Measurements from ENCODE around the gene DTNA. TPM values are rescaled to one million over a fixed set of nuclear protein-coding genes. Genes with fewer than 3 reads are reported as not detected.

Gene DTNA
- total RNA-seq, 1 experiment from 2014 or later, result 0.77 TPM

DNA sequence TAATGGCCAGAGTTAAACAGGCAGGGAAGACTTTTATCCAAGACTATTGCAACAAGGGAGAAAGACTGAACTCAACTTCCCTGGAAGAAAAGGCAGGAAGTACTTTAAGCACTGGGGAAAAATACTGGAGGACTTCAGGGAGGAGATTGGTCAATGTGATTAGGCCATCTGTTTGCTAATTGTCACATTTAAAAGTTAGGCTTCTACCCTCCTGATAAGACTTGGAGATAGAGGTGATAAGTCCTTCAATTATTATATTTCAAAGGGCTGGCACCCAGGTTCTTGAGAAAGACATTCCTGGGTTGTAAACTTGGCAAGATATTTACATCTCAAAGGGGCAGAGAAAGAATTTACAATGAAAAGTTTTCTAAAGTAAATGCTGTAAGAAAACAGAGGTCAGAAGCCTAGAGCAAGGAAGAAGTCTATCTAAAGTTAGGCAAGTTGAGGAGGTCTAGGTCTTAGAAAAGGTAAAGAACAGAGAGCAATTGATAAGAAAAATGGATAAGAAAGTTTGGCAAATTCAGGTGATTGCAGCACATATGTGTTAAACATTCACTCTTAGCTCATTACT, 48.4 kb downstream of the DTNA start:
- in situ Hi-C loops (cut with HindIII; ENCODE audit: low pct_unique_long_range_greater_than_20kb, low sequenced_read_pairs), result no loop called here
- ChIA-PET CTCF (no interaction called here), POLR2A (no interaction called here)
- DNase-seq (ENCODE audit: low read depth, low spot score) (no peak), ATAC-seq (no peak)
- H3K4me3 ChIP-seq (ENCODE audit: low read depth in 2 of 2, low read length in 2 of 2), result no peak overlapping the region
- H3K9me3 ChIP-seq (ENCODE audit: control insufficient read depth, insufficient read depth, low read depth, low read length), result no peaks in the 10 kb centered on the region
- no peaks in the 10 kb centered on the region for H3K4me1 ChIP-seq (ENCODE audit: control insufficient read depth, insufficient read depth, low read length)
- no peaks in the 10 kb centered on the region for H3K36me3 ChIP-seq (ENCODE audit: control insufficient read depth, insufficient read depth, low read length)
- no peak overlapping the region for H3K27ac ChIP-seq (ENCODE audit: low read length)
- TF ChIP-seq, protein P1, sequence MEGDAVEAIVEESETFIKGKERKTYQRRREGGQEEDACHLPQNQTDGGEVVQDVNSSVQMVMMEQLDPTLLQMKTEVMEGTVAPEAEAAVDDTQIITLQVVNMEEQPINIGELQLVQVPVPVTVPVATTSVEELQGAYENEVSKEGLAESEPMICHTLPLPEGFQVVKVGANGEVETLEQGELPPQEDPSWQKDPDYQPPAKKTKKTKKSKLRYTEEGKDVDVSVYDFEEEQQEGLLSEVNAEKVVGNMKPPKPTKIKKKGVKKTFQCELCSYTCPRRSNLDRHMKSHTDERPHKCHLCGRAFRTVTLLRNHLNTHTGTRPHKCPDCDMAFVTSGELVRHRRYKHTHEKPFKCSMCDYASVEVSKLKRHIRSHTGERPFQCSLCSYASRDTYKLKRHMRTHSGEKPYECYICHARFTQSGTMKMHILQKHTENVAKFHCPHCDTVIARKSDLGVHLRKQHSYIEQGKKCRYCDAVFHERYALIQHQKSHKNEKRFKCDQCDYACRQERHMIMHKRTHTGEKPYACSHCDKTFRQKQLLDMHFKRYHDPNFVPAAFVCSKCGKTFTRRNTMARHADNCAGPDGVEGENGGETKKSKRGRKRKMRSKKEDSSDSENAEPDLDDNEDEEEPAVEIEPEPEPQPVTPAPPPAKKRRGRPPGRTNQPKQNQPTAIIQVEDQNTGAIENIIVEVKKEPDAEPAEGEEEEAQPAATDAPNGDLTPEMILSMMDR (IDR thresholded peaks at IDR 0.05), result no peak
- TF ChIP-seq TCF7L2 (IDR thresholded peaks at IDR 0.05; ENCODE audit: low read depth, low read length) (no peak), POLR2AphosphoS5 (IDR thresholded peaks at IDR 0.05; ENCODE audit: low read depth, low read length) (no peak), SIN3A (IDR thresholded peaks at IDR 0.05; ENCODE audit: borderline replicate concordance, insufficient read depth, low read depth, low read length) (no peak)
- TF ChIP-seq, protein P2, sequence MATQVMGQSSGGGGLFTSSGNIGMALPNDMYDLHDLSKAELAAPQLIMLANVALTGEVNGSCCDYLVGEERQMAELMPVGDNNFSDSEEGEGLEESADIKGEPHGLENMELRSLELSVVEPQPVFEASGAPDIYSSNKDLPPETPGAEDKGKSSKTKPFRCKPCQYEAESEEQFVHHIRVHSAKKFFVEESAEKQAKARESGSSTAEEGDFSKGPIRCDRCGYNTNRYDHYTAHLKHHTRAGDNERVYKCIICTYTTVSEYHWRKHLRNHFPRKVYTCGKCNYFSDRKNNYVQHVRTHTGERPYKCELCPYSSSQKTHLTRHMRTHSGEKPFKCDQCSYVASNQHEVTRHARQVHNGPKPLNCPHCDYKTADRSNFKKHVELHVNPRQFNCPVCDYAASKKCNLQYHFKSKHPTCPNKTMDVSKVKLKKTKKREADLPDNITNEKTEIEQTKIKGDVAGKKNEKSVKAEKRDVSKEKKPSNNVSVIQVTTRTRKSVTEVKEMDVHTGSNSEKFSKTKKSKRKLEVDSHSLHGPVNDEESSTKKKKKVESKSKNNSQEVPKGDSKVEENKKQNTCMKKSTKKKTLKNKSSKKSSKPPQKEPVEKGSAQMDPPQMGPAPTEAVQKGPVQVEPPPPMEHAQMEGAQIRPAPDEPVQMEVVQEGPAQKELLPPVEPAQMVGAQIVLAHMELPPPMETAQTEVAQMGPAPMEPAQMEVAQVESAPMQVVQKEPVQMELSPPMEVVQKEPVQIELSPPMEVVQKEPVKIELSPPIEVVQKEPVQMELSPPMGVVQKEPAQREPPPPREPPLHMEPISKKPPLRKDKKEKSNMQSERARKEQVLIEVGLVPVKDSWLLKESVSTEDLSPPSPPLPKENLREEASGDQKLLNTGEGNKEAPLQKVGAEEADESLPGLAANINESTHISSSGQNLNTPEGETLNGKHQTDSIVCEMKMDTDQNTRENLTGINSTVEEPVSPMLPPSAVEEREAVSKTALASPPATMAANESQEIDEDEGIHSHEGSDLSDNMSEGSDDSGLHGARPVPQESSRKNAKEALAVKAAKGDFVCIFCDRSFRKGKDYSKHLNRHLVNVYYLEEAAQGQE (IDR thresholded peaks at IDR 0.05; ENCODE audit: insufficient read depth in 1 of 2, low read depth in 2 of 2, low read length in 1 of 2), result no peak
- intact Hi-C loops (cut with micrococcal nuclease; ENCODE audit: unreplicated experiment), result no loop called here
- no TSS peak for BruUV-seq (replicated peaks)
- no peaks in the 10 kb centered on the region for H3K27me3 ChIP-seq (ENCODE audit: control insufficient read depth, insufficient read depth, low read length)

DNA sequence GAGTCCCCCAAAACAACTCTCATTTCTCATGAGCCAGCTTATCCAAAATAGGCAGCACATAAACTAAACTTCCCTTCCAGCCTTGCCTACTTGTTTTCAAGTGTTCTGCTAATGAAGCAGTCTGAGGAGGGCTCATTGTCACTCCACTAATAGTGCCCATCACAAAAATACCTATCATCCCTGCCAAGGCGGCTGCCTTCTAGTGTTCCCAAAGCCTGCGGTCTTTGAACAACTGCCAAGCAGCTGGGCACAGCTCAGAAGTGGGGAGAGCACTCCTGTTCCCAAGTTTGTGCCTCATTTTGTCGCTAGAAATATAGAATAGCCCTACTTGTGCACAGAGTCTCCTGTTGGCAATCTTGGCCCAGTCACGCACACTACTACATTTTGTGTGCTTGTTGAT, 50.3 kb downstream of the DTNA start:
- TF ChIP-seq, protein P2 (IDR thresholded peaks at IDR 0.05; ENCODE audit: insufficient read depth in 1 of 2, low read depth in 2 of 2, low read length in 1 of 2), result no peak
- TF ChIP-seq POLR2AphosphoS5 (IDR thresholded peaks at IDR 0.05; ENCODE audit: low read depth, low read length) (no peak), TCF7L2 (IDR thresholded peaks at IDR 0.05; ENCODE audit: low read depth, low read length) (no peak), SIN3A (IDR thresholded peaks at IDR 0.05; ENCODE audit: borderline replicate concordance, insufficient read depth, low read depth, low read length) (no peak)
- TF ChIP-seq, protein P1 (IDR thresholded peaks at IDR 0.05), result no peak
- Histone ChIP-seq H3K9me3 (ENCODE audit: control insufficient read depth, insufficient read depth, low read depth, low read length) (no peaks in the 10 kb centered on the region), H3K27me3 (ENCODE audit: control insufficient read depth, insufficient read depth, low read length) (no peaks in the 10 kb centered on the region), H3K36me3 (ENCODE audit: control insufficient read depth, insufficient read depth, low read length) (no peaks in the 10 kb centered on the region), H3K27ac (ENCODE audit: low read length) (no peak overlapping the region), H3K4me3 (ENCODE audit: low read depth in 2 of 2, low read length in 2 of 2) (no peak overlapping the region), H3K4me1 (ENCODE audit: control insufficient read depth, insufficient read depth, low read length) (no peaks in the 10 kb centered on the region)
- no TSS peak for BruUV-seq (replicated peaks)
- in situ Hi-C loops (cut with HindIII; ENCODE audit: low pct_unique_long_range_greater_than_20kb, low sequenced_read_pairs), result no loop called here
- ChIA-PET POLR2A (no interaction called here), CTCF (no interaction called here)
- ATAC-seq (no peak), DNase-seq (ENCODE audit: low read depth, low spot score) (no peak)
- intact Hi-C loops (cut with micrococcal nuclease; ENCODE audit: unreplicated experiment), result no loop called here

Measured in Panc1 (cell line).